Body of pancreas (tissue), 4 donors: ENCODE results near the gene JAKMIP2.

Experiments
- POLR2A ChIP-seq, 3 donors: fragments of 450-650 bp; IDR thresholded peaks; one replicate each; pipeline ENCODE4 v1.6.1; 2016; ENCODE audit warnings: antibody characterized with exemption in 3 of 3, mild to moderate bottlenecking in 2 of 3
- TF ChIP-seq, protein P1 (sequence below), 7 experiments: fragments of 450-650 bp in 4 of 7; fragments of 200-600 bp in 3 of 7; sonication (generic) in 3 of 7; IDR thresholded peaks; one replicate each; pipeline ENCODE4 v1.5.1; 2016 to 2019; ENCODE audit warnings: antibody characterized with exemption in 7 of 7

DNA sequence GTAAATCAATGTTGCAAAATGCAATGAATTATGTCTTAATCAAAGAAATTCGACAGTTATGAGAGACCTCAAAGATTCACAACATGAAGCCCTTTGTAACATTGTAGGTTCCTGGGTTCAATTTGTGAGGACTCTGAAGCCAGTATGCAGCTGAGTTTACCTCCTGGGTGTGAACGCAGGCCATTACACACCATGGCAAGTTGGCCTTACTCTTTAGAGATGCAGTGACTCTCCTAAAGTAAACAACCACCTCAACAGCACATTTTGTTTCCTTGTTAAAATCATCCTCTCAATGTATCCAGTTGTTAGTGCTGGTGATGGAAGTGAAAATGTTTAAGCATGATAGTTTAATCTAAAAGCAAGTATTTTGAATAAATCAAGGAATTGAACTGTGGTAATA lies 73.8 kb downstream of the JAKMIP2 start:
- TF ChIP-seq, protein P1, sequence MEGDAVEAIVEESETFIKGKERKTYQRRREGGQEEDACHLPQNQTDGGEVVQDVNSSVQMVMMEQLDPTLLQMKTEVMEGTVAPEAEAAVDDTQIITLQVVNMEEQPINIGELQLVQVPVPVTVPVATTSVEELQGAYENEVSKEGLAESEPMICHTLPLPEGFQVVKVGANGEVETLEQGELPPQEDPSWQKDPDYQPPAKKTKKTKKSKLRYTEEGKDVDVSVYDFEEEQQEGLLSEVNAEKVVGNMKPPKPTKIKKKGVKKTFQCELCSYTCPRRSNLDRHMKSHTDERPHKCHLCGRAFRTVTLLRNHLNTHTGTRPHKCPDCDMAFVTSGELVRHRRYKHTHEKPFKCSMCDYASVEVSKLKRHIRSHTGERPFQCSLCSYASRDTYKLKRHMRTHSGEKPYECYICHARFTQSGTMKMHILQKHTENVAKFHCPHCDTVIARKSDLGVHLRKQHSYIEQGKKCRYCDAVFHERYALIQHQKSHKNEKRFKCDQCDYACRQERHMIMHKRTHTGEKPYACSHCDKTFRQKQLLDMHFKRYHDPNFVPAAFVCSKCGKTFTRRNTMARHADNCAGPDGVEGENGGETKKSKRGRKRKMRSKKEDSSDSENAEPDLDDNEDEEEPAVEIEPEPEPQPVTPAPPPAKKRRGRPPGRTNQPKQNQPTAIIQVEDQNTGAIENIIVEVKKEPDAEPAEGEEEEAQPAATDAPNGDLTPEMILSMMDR (IDR thresholded peaks at IDR 0.05), result no peak
- TF ChIP-seq POLR2A (IDR thresholded peaks at IDR 0.05), result no peak
